ENCODE measurements around the gene LDLRAP1.
A peak's percentile ranks its signal among the peaks of the same experiment; 100 is the strongest.

DNA sequence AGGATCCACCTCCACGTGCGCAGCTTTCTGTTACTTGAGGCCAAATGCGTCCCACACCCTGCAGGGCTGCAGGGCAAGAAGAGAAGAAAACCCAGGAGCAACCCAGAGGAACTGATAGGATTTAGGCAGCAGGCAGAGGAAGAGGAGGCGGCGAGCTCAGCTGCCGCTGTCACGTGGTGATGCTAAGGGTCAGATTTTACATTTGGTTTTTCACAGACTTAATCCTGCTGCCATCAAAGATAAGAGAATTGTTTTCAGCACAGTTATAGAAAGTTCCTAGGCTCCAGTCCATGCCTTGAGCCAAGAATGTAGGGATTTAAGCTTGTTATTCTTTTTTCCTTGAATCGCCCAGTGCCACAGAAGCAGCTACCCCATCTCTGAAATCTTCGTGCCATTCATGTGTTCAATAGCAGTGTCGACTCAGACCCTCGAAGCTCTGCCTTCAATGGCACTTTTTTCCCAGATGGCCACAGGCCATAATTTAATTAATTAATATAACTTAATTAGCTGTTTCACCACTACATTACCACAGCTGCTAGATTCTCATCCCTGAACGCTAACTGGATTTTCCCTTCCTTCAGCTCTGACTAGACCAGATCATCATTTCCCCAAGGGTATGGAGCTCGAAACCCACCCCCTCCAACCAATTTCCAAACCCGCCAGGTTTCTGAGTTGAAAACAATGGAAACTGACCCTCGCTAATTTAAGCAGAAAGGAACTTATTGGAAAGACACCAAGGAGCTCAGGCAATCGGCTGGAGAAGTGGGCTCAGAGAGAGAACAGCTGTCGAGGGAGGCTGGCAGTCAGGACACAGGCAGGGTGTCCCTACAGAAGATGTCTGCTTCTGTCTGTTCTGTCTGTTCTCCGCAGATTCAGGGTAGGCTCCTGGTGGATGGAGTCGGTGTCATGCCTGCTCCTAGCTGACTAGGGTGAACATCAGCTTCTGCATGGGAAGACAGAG, 36.2 kb downstream of the LDLRAP1 start:
- TF ChIP-seq EP300 (IDR thresholded peaks at IDR 0.05; ENCODE audit: low read length) (no peak), SIN3A (IDR thresholded peaks at IDR 0.05; ENCODE audit: borderline replicate concordance in 2 of 2, control insufficient read depth in 1 of 2, low read depth in 2 of 2, low read length in 2 of 2) (no peak), KDM1A (IDR thresholded peaks at IDR 0.05) (0 out of 4 replicates have a peak, but pooled peaks of 1 of the 2 experiments have one; percentile 8), SIN3B (IDR thresholded peaks at IDR 0.05; ENCODE audit: low read depth) (no peak), FOXJ3 (CRISPR knock-in tag; IDR thresholded peaks at IDR 0.05) (no peak), GTF2E2 (tag; IDR thresholded peaks at IDR 0.05) (no peak), ZBTB7A (IDR thresholded peaks at IDR 0.05; ENCODE audit: borderline replicate concordance, control insufficient read depth, low read depth, low read length) (no peak)
- TF ChIP-seq, protein P1, sequence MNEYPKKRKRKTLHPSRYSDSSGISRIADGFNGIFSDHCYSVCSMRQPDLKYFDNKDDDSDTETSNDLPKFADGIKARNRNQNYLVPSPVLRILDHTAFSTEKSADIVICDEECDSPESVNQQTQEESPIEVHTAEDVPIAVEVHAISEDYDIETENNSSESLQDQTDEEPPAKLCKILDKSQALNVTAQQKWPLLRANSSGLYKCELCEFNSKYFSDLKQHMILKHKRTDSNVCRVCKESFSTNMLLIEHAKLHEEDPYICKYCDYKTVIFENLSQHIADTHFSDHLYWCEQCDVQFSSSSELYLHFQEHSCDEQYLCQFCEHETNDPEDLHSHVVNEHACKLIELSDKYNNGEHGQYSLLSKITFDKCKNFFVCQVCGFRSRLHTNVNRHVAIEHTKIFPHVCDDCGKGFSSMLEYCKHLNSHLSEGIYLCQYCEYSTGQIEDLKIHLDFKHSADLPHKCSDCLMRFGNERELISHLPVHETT (CRISPR knock-in tag; conservative IDR thresholded peaks at IDR 0.05 in 1 of 2, IDR thresholded peaks at IDR 0.05 in 1 of 2): no peak
- TF ChIP-seq, protein P2, sequence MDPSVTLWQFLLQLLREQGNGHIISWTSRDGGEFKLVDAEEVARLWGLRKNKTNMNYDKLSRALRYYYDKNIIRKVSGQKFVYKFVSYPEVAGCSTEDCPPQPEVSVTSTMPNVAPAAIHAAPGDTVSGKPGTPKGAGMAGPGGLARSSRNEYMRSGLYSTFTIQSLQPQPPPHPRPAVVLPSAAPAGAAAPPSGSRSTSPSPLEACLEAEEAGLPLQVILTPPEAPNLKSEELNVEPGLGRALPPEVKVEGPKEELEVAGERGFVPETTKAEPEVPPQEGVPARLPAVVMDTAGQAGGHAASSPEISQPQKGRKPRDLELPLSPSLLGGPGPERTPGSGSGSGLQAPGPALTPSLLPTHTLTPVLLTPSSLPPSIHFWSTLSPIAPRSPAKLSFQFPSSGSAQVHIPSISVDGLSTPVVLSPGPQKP (CRISPR knock-in tag; IDR thresholded peaks at IDR 0.05): no peak
- TF ChIP-seq, protein P3, sequence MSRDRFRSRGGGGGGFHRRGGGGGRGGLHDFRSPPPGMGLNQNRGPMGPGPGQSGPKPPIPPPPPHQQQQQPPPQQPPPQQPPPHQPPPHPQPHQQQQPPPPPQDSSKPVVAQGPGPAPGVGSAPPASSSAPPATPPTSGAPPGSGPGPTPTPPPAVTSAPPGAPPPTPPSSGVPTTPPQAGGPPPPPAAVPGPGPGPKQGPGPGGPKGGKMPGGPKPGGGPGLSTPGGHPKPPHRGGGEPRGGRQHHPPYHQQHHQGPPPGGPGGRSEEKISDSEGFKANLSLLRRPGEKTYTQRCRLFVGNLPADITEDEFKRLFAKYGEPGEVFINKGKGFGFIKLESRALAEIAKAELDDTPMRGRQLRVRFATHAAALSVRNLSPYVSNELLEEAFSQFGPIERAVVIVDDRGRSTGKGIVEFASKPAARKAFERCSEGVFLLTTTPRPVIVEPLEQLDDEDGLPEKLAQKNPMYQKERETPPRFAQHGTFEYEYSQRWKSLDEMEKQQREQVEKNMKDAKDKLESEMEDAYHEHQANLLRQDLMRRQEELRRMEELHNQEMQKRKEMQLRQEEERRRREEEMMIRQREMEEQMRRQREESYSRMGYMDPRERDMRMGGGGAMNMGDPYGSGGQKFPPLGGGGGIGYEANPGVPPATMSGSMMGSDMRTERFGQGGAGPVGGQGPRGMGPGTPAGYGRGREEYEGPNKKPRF (IDR thresholded peaks at IDR 0.05; ENCODE audit: low read depth, low read length): no peak
- TF ChIP-seq, protein P4, sequence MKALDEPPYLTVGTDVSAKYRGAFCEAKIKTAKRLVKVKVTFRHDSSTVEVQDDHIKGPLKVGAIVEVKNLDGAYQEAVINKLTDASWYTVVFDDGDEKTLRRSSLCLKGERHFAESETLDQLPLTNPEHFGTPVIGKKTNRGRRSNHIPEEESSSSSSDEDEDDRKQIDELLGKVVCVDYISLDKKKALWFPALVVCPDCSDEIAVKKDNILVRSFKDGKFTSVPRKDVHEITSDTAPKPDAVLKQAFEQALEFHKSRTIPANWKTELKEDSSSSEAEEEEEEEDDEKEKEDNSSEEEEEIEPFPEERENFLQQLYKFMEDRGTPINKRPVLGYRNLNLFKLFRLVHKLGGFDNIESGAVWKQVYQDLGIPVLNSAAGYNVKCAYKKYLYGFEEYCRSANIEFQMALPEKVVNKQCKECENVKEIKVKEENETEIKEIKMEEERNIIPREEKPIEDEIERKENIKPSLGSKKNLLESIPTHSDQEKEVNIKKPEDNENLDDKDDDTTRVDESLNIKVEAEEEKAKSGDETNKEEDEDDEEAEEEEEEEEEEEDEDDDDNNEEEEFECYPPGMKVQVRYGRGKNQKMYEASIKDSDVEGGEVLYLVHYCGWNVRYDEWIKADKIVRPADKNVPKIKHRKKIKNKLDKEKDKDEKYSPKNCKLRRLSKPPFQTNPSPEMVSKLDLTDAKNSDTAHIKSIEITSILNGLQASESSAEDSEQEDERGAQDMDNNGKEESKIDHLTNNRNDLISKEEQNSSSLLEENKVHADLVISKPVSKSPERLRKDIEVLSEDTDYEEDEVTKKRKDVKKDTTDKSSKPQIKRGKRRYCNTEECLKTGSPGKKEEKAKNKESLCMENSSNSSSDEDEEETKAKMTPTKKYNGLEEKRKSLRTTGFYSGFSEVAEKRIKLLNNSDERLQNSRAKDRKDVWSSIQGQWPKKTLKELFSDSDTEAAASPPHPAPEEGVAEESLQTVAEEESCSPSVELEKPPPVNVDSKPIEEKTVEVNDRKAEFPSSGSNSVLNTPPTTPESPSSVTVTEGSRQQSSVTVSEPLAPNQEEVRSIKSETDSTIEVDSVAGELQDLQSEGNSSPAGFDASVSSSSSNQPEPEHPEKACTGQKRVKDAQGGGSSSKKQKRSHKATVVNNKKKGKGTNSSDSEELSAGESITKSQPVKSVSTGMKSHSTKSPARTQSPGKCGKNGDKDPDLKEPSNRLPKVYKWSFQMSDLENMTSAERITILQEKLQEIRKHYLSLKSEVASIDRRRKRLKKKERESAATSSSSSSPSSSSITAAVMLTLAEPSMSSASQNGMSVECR (CRISPR knock-in tag; IDR thresholded peaks at IDR 0.05): no peak
- TF ChIP-seq, protein P5, sequence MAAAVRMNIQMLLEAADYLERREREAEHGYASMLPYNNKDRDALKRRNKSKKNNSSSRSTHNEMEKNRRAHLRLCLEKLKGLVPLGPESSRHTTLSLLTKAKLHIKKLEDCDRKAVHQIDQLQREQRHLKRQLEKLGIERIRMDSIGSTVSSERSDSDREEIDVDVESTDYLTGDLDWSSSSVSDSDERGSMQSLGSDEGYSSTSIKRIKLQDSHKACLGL (CRISPR knock-in tag; IDR thresholded peaks at IDR 0.05; ENCODE audit: borderline replicate concordance, poor library complexity, severe bottlenecking): no peak
- TF ChIP-seq, protein P6, sequence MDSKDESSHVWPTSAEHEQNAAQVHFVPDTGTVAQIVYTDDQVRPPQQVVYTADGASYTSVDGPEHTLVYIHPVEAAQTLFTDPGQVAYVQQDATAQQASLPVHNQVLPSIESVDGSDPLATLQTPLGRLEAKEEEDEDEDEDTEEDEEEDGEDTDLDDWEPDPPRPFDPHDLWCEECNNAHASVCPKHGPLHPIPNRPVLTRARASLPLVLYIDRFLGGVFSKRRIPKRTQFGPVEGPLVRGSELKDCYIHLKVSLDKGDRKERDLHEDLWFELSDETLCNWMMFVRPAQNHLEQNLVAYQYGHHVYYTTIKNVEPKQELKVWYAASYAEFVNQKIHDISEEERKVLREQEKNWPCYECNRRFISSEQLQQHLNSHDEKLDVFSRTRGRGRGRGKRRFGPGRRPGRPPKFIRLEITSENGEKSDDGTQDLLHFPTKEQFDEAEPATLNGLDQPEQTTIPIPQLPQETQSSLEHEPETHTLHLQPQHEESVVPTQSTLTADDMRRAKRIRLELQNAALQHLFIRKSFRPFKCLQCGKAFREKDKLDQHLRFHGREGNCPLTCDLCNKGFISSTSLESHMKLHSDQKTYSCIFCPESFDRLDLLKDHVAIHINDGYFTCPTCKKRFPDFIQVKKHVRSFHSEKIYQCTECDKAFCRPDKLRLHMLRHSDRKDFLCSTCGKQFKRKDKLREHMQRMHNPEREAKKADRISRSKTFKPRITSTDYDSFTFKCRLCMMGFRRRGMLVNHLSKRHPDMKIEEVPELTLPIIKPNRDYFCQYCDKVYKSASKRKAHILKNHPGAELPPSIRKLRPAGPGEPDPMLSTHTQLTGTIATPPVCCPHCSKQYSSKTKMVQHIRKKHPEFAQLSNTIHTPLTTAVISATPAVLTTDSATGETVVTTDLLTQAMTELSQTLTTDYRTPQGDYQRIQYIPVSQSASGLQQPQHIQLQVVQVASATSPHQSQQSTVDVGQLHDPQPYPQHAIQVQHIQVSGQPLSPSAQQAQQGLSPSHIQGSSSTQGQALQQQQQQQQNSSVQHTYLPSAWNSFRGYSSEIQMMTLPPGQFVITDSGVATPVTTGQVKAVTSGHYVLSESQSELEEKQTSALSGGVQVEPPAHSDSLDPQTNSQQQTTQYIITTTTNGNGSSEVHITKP (IDR thresholded peaks at IDR 0.05; ENCODE audit: partially characterized antibody): no peak

Measured in K562 (cell line).